SIG-M5 treated with dmso at 0.1 percent for 504 hours (cell line): ENCODE data around the gene ZNF532.

ENCODE experiments used
- DNase-seq: peaks from one replicate; lab custom pipeline; 2025; ENCODE audit not compliant: unreplicated experiment; lab: John Stamatoyannopoulos, UW

Gene ZNF532

GRCh38 chr18:58870130-58870529 is 5.5 kb downstream of the ZNF532 start:
- DNase-seq: no peak

- no peak for DNase-seq
Observed at GRCh38 chr18:58870621-58871020, 5.9 kb downstream of the ZNF532 start.

GRCh38 chr18:58871514-58872420 is 7.1 kb downstream of the ZNF532 start:
- DNase-seq: no peak

- DNase-seq: no peak
Observed at GRCh38 chr18:58878640-58879039, 14.0 kb downstream of the ZNF532 start.

- no peak for DNase-seq
Observed at GRCh38 chr18:58881477-58881876, 16.8 kb downstream of the ZNF532 start.

- no peak for DNase-seq
Observed at GRCh38 chr18:58882044-58882443, 17.4 kb downstream of the ZNF532 start.

GRCh38 chr18:58882686-58883085 is 18.0 kb downstream of the ZNF532 start:
- no peak for DNase-seq

- no peak for DNase-seq
Observed at GRCh38 chr18:58884680-58885079, 20.0 kb downstream of the ZNF532 start.

- no peak for DNase-seq
Observed at GRCh38 chr18:58886431-58886830, 21.8 kb downstream of the ZNF532 start.

- DNase-seq: peak; percentile 61
Observed at GRCh38 chr18:58886864-58887612, 22.4 kb downstream of the ZNF532 start.

- peak; percentile 80 for DNase-seq
Observed at GRCh38 chr18:58887613-58887963, 22.9 kb downstream of the ZNF532 start.

GRCh38 chr18:58891776-58892175 is 27.1 kb downstream of the ZNF532 start:
- DNase-seq: no peak

- no peak for DNase-seq
Observed at GRCh38 chr18:58892488-58892887, 27.8 kb downstream of the ZNF532 start.

- no peak for DNase-seq
Observed at GRCh38 chr18:58893388-58894099, 28.9 kb downstream of the ZNF532 start.

- no peak for DNase-seq
Observed at GRCh38 chr18:58894930-58895329, 30.3 kb downstream of the ZNF532 start.

- no peak for DNase-seq
Observed at GRCh38 chr18:58895385-58895784, 30.7 kb downstream of the ZNF532 start.

GRCh38 chr18:58896268-58896667 is 31.6 kb downstream of the ZNF532 start:
- no peak for DNase-seq

GRCh38 chr18:58896734-58897508 is 32.2 kb downstream of the ZNF532 start:
- no peak for DNase-seq

- DNase-seq: no peak
Observed at GRCh38 chr18:58898010-58898799, 33.5 kb downstream of the ZNF532 start.

- DNase-seq: no peak
Observed at GRCh38 chr18:58900015-58900649, 35.5 kb downstream of the ZNF532 start.
